C4-2B (cell line): ENCODE measurements around the gene AGPAT3.

Experiments used
- CTCF ChIP-seq: fragments of 450-650 bp; conservative IDR thresholded peaks from 2 replicates; pipeline ENCODE4 v1.5.1; 2017; ENCODE audit warnings: mild to moderate bottlenecking
- ZFX ChIP-seq: fragments of 450-650 bp; IDR thresholded peaks from 2 replicates; pipeline ENCODE4 v1.6.1; 2017

- no peak for TF ChIP-seq CTCF
- TF ChIP-seq ZFX: no peak
Measured at GRCh38 chr21:44013380-44014088, 148.5 kb downstream of the AGPAT3 start.
